Measurements from ENCODE around the gene UBTD1.
A peak's percentile ranks its signal among the peaks of the same experiment; 100 is the strongest.

UBTD1 gene

DNA sequence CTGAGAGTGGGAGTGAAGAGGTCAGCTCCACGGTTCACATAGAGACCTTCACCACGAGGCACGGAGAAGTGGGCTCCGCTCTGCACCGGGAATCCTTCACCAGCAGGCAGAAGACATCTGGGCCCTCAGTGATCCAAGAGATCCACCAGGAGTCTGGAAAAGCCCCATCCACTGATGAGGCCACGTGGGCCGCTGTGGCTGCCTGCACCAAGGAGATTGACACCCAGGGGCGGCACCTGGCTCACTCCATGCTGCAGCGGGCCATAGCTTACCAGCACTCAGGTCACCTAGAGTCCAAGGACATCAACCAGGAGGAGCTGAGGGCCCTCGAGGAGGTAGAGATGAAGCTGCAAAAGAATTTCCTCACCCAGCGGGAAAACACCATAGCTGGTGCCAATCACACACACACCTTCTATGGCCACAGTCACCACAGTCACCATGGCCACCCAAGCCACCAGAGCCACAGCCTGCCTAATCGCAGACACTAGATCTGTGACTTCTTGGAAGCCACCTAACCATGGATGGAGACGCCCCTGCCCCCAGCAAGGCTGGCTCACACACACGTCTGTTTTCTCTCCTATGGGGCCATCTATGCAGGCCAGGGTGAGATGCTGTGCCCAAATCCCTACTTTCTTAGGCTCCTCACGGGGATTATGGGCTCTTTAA, 91.5 kb downstream of the UBTD1 start:
- H3K27me3 ChIP-seq (ENCODE audit: insufficient read depth, poor library complexity, severe bottlenecking) = no peaks in the 10 kb centered on the region
- H3K4me1 ChIP-seq (ENCODE audit: insufficient read depth, poor library complexity, severe bottlenecking) = no peaks in the 10 kb centered on the region
- no peaks in the 10 kb centered on the region for H3K36me3 ChIP-seq (ENCODE audit: low read depth)
- TF ChIP-seq, protein P1, sequence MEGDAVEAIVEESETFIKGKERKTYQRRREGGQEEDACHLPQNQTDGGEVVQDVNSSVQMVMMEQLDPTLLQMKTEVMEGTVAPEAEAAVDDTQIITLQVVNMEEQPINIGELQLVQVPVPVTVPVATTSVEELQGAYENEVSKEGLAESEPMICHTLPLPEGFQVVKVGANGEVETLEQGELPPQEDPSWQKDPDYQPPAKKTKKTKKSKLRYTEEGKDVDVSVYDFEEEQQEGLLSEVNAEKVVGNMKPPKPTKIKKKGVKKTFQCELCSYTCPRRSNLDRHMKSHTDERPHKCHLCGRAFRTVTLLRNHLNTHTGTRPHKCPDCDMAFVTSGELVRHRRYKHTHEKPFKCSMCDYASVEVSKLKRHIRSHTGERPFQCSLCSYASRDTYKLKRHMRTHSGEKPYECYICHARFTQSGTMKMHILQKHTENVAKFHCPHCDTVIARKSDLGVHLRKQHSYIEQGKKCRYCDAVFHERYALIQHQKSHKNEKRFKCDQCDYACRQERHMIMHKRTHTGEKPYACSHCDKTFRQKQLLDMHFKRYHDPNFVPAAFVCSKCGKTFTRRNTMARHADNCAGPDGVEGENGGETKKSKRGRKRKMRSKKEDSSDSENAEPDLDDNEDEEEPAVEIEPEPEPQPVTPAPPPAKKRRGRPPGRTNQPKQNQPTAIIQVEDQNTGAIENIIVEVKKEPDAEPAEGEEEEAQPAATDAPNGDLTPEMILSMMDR (IDR thresholded peaks at IDR 0.05; ENCODE audit: poor library complexity, severe bottlenecking) = no peak
- ATAC-seq (ENCODE audit: low read depth) (no peak), DNase-seq (ENCODE audit: low spot score) (no peak)
- no peak overlapping the region for H3K4me3 ChIP-seq (ENCODE audit: severe bottlenecking)
- no peak overlapping the region for H3K27ac ChIP-seq (ENCODE audit: poor library complexity, severe bottlenecking)
- H3K9me3 ChIP-seq (ENCODE audit: severe bottlenecking) = no peaks in the 10 kb centered on the region

DNA sequence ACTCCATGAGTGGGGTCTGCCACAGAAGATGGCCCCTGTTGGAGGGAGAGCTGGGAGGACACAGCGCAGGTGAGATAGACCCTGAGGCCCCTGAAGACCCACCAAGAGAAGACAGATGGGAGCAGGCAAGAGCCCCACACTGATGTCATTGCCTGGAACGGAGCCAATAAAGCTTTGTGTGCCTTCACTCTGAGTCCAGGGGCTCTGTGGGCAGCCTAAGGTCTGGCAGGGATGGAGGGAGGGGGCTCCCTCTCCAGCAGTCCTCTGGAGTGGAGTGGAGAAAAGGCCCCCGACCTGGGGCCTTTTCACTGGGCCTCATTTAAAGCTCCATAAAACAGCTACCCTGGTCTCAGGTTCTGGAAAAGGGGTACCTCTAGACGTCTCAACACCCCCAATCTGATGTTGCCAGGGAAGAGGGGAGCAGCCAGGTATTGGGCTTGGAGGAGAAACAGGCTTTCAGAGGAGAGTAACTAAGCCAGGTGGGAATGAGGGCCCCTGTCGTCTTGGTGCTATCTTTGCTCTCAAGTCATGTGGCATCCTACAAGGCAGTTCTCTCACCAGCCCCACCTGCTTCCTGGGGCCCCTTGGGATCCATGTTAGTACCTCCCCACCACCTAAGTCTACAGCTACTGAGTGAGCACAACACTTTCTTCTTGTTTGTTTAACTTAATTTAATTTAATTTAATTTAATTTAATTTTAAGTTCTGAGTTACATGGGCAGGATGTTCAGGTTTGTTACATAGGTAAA, 92.2 kb downstream of the UBTD1 start:
- Histone ChIP-seq H3K27ac (ENCODE audit: poor library complexity, severe bottlenecking) (no peak overlapping the region), H3K4me3 (ENCODE audit: severe bottlenecking) (no peak overlapping the region), H3K36me3 (ENCODE audit: low read depth) (no peaks in the 10 kb centered on the region), H3K27me3 (ENCODE audit: insufficient read depth, poor library complexity, severe bottlenecking) (no peaks in the 10 kb centered on the region), H3K4me1 (ENCODE audit: insufficient read depth, poor library complexity, severe bottlenecking) (peaks cover 4% of the 10 kb centered on the region), H3K9me3 (ENCODE audit: severe bottlenecking) (no peaks in the 10 kb centered on the region)
- no peak for ATAC-seq (ENCODE audit: low read depth)
- no peak for DNase-seq (ENCODE audit: low spot score)
- TF ChIP-seq, protein P1 (IDR thresholded peaks at IDR 0.05; ENCODE audit: poor library complexity, severe bottlenecking) = no peak

DNA sequence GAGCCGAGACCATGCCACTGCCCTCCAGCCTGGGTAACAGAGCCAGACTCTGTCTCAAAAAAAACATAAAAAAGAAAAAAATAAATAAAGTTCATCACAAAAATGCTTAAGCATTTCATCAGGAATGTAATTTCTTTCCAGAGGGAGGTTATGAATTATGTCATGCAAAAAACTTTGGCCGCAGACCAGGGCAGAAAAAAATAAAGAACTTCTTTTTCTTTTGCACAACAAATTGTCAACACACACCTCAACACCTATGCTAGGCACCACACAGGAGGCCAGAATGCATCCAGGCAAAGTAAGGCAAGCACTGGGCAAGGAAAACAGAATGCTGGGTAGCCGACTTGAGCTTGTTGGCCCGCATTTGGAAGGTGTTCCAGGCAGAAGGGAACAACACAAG, 94.7 kb downstream of the UBTD1 start:
- ATAC-seq (ENCODE audit: low read depth) (no peak), DNase-seq (ENCODE audit: low spot score) (no peak)
- Histone ChIP-seq H3K36me3 (ENCODE audit: low read depth) (no peaks in the 10 kb centered on the region), H3K27ac (ENCODE audit: poor library complexity, severe bottlenecking) (no peak overlapping the region), H3K4me1 (ENCODE audit: insufficient read depth, poor library complexity, severe bottlenecking) (peaks cover 22% of the 10 kb centered on the region), H3K9me3 (ENCODE audit: severe bottlenecking) (no peaks in the 10 kb centered on the region), H3K27me3 (ENCODE audit: insufficient read depth, poor library complexity, severe bottlenecking) (no peaks in the 10 kb centered on the region), H3K4me3 (ENCODE audit: severe bottlenecking) (no peak overlapping the region)
- TF ChIP-seq, protein P1 (IDR thresholded peaks at IDR 0.05; ENCODE audit: poor library complexity, severe bottlenecking) = no peak

DNA sequence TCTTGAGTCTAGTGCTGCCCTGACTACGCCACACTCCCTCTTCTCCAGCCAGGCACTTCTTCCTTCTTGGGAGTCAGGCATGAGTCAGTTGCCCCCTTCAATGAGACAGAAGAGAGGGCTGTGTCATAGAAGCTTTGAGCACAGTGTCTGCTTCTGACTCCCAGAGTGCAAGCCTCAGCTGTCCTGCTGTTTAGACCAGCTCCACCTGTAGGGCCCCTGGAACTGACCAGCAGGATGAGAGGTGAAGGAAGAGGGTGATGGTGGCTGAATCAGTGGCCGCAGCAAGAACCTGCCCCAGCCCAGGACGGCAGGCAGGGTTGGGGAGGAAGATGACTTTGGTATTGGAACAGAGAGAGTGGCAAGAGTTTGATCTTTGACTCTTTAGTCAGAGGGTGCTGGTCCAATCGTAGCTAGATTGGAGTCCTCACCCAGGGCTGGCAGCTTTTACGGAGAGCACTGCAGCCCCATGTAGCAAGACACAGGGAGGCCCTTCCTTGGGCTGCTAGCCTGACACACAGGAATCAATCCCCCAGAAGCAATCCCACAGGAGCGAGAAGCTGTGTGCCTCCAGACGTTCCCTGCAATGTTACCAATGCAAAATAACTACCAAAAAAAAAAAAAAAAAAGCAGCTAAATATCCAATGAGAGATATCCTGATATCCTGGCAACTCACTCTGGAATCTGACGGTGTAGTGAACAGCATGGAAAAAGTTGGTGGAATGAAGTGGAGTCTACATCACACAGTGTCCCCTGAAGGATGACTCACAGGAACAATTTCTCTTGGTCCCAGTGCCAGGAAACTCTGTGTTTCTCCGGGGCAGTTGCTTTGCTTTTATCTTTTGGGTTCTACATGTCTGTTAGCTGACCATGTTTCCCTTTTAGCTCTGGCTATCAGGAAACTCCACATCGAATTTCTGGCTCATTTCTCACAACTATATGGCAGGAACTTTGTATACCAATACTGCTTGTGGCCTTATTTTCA, 97.7 kb downstream of the UBTD1 start:
- H3K27me3 ChIP-seq (ENCODE audit: insufficient read depth, poor library complexity, severe bottlenecking) = no peaks in the 10 kb centered on the region
- no peak overlapping the region for H3K4me3 ChIP-seq (ENCODE audit: severe bottlenecking)
- no peaks in the 10 kb centered on the region for H3K9me3 ChIP-seq (ENCODE audit: severe bottlenecking)
- peak overlapping the region; percentile 63 for H3K27ac ChIP-seq (ENCODE audit: poor library complexity, severe bottlenecking)
- TF ChIP-seq, protein P1 (IDR thresholded peaks at IDR 0.05; ENCODE audit: poor library complexity, severe bottlenecking) = no peak
- no peaks in the 10 kb centered on the region for H3K36me3 ChIP-seq (ENCODE audit: low read depth)
- ATAC-seq (ENCODE audit: low read depth) (peak; percentile 92), DNase-seq (ENCODE audit: low spot score) (no peak)
- peaks cover 22% of the 10 kb centered on the region for H3K4me1 ChIP-seq (ENCODE audit: insufficient read depth, poor library complexity, severe bottlenecking)

Measured in RWPE2 (cell line).